Measurements from ENCODE around the gene MON1A.

GRCh38 chr3:49972656-49973055, 43.0 kb upstream of the MON1A start:
- TF ChIP-seq CTCF (IDR thresholded peaks at IDR 0.05), result no peak
- no peak for TF ChIP-seq POLR2A (IDR thresholded peaks at IDR 0.05)

Data from uterus (tissue), 2 donors.